NT2/D1 (cell line): Measurements from ENCODE around the gene ZNF134.

ENCODE experiments used
- SUZ12 ChIP-seq: IDR thresholded peaks from 2 replicates; pipeline ENCODE4 v1.6.1; 2011; ENCODE audit not compliant: insufficient read length, insufficient read depth; ENCODE audit errors: extremely low read depth
- YY1 ChIP-seq: IDR thresholded peaks from 2 replicates; pipeline ENCODE4 v1.6.1; 2011; ENCODE audit not compliant: insufficient read length, insufficient read depth
- ZNF274 ChIP-seq: IDR thresholded peaks from 2 replicates; pipeline ENCODE4 v1.6.1; 2011; ENCODE audit warnings: mild to moderate bottlenecking, low read depth, low read length

- TF ChIP-seq ZNF274, result no peak
- no peak for TF ChIP-seq YY1
- TF ChIP-seq SUZ12, result no peak
Measured at GRCh38 chr19:57599761-57600383, 14.2 kb upstream of the ZNF134 start, which contains the start of gene ZNF530.
